ENCODE data around the gene FEM1C. TPM values are rescaled to one million over a fixed set of nuclear protein-coding genes. Genes with fewer than 3 reads are reported as not detected.

Gene FEM1C
- total RNA-seq, 1 donor from 2014 or later, result 18.4 TPM

GRCh38 chr5:115571441-115571878, 26.9 kb upstream of the FEM1C start:
- peak; percentile 19 for TF ChIP-seq CTCF (IDR thresholded peaks at IDR 0.05; ENCODE audit: unreplicated experiment)
- no peak overlapping the region for H3K27ac Mint-ChIP-seq
- DNase-seq (ENCODE audit: low spot score, unreplicated experiment), result no peak
- H3K4me1 Mint-ChIP-seq (ENCODE audit: low read depth), result no peaks in the 10 kb centered on the region
- peaks cover 9% of the 10 kb centered on the region for H3K27me3 Mint-ChIP-seq
- H3K36me3 Mint-ChIP-seq (ENCODE audit: insufficient read depth), result no peaks in the 10 kb centered on the region
- H3K4me3 Mint-ChIP-seq (ENCODE audit: low read depth), result no peak overlapping the region
- no peaks in the 10 kb centered on the region for H3K9me3 Mint-ChIP-seq (ENCODE audit: low read depth)

- H3K4me3 Mint-ChIP-seq (ENCODE audit: low read depth), result no peak overlapping the region
- no peak for TF ChIP-seq CTCF (IDR thresholded peaks at IDR 0.05; ENCODE audit: unreplicated experiment)
- peaks cover 4% of the 10 kb centered on the region for H3K4me1 Mint-ChIP-seq (ENCODE audit: low read depth)
- peaks cover 6% of the 10 kb centered on the region for H3K27me3 Mint-ChIP-seq
- no peak overlapping the region for H3K27ac Mint-ChIP-seq
- no peaks in the 10 kb centered on the region for H3K36me3 Mint-ChIP-seq (ENCODE audit: insufficient read depth)
- DNase-seq (ENCODE audit: low spot score, unreplicated experiment), result no peak
- no peaks in the 10 kb centered on the region for H3K9me3 Mint-ChIP-seq (ENCODE audit: low read depth)
Observed at GRCh38 chr5:115568668-115569067, 24.1 kb upstream of the FEM1C start.

DNA sequence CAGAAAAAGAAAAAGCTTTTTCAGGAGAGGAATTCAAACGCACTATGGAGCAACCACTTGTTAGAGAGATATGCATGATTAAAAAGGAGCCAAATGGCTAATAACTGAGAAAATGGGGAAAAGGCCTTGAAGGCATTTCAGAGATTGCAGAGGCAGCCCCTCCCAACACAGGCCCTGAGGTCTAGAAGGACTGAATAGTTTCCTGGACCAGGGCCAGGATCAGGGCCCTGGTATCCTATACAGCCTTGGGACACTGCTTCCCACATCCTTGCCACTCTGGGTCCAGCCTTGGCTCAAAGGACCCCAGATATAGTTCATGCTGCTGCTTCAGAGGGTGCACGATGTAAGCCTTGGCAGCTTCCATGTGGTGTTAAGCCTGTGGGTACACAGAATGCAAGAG, 20.7 kb upstream of the FEM1C start:
- Mint-ChIP-seq H3K4me1 (ENCODE audit: low read depth) (peaks cover 4% of the 10 kb centered on the region), H3K27ac (no peak overlapping the region), H3K36me3 (ENCODE audit: insufficient read depth) (no peaks in the 10 kb centered on the region), H3K27me3 (no peaks in the 10 kb centered on the region), H3K9me3 (ENCODE audit: low read depth) (no peaks in the 10 kb centered on the region), H3K4me3 (ENCODE audit: low read depth) (no peak overlapping the region)
- no peak for TF ChIP-seq CTCF (IDR thresholded peaks at IDR 0.05; ENCODE audit: unreplicated experiment)
- DNase-seq (ENCODE audit: low spot score, unreplicated experiment), result no peak

GRCh38 chr5:115561176-115561575, 16.6 kb upstream of the FEM1C start:
- Mint-ChIP-seq H3K27ac (no peak overlapping the region), H3K9me3 (ENCODE audit: low read depth) (no peaks in the 10 kb centered on the region), H3K36me3 (ENCODE audit: insufficient read depth) (no peaks in the 10 kb centered on the region), H3K27me3 (no peaks in the 10 kb centered on the region), H3K4me3 (ENCODE audit: low read depth) (no peak overlapping the region), H3K4me1 (ENCODE audit: low read depth) (peaks cover 17% of the 10 kb centered on the region)
- TF ChIP-seq CTCF (IDR thresholded peaks at IDR 0.05; ENCODE audit: unreplicated experiment), result no peak
- no peak for DNase-seq (ENCODE audit: low spot score, unreplicated experiment)

DNA sequence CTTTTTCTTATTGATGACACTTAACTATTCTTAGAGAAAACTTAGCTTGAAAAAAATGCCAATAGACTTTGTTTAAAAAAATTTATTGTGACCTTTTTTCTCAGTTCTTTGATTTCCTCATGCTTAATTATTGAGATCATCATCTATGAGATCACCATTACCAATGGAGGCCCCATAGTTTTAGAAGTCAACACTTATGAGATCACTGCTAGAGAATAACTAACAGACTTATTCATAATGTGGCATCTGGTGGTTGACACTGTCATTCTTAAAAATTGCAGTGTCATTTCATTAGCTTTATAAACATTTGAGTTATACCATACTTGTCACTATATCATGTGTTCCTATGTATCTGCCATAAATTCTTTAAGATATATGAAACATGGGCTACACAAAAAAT, 14.9 kb upstream of the FEM1C start:
- no peaks in the 10 kb centered on the region for H3K9me3 Mint-ChIP-seq (ENCODE audit: low read depth)
- TF ChIP-seq CTCF (IDR thresholded peaks at IDR 0.05; ENCODE audit: unreplicated experiment), result no peak
- no peaks in the 10 kb centered on the region for H3K36me3 Mint-ChIP-seq (ENCODE audit: insufficient read depth)
- H3K27ac Mint-ChIP-seq, result peak overlapping the region; percentile 38
- peaks cover 14% of the 10 kb centered on the region for H3K4me1 Mint-ChIP-seq (ENCODE audit: low read depth)
- H3K27me3 Mint-ChIP-seq, result no peaks in the 10 kb centered on the region
- no peak overlapping the region for H3K4me3 Mint-ChIP-seq (ENCODE audit: low read depth)
- no peak for DNase-seq (ENCODE audit: low spot score, unreplicated experiment)

Data from progenitor cell of endocrine pancreas (in vitro differentiated cells).